Measurements from ENCODE around the gene GAP43.

Gene GAP43

GRCh38 chr3:115698851-115699591 lies 75.7 kb downstream of the GAP43 start:
- no peak overlapping the region for H3K27ac ChIP-seq
- H3K9me3 ChIP-seq: peaks cover 0 to 5% (median 0%) of the 10 kb centered on the region in 3 donors
- no peaks in the 10 kb centered on the region for H3K36me3 ChIP-seq
- TF ChIP-seq CTCF (IDR thresholded peaks at IDR 0.05): no peak
- intact Hi-C loops (cut with DNase I; ENCODE audit: low total_unique reads): loop anchor here (5.0 kb wide), 1 partner anchor 1317 kb away; no protein-coding TSS in a partner anchor
- no peak overlapping the region for H3K4me3 ChIP-seq
- H3K4me1 ChIP-seq: peaks cover 0 to 25% (median 11%) of the 10 kb centered on the region in 4 donors
- DNase-seq: no peak
- no peaks in the 10 kb centered on the region for H3K27me3 ChIP-seq

- peak overlapping the region in 1 of 2 donors; percentile 53 for H3K27ac ChIP-seq
- H3K4me3 ChIP-seq: no peak overlapping the region
- no peaks in the 10 kb centered on the region for H3K36me3 ChIP-seq
- H3K4me1 ChIP-seq: peaks cover 0 to 32% (median 13%) of the 10 kb centered on the region in 4 donors
- TF ChIP-seq CTCF (IDR thresholded peaks at IDR 0.05): no peak
- H3K9me3 ChIP-seq: peaks cover 0 to 5% (median 0%) of the 10 kb centered on the region in 3 donors
- H3K27me3 ChIP-seq: no peaks in the 10 kb centered on the region
- DNase-seq: no peak
- intact Hi-C loops (cut with DNase I; ENCODE audit: low total_unique reads): loop anchor here (5.0 kb wide), 1 partner anchor 1317 kb away; no protein-coding TSS in a partner anchor
Measured at GRCh38 chr3:115699706-115700105, 76.4 kb downstream of the GAP43 start.

GRCh38 chr3:115702598-115702997 lies 79.3 kb downstream of the GAP43 start:
- H3K9me3 ChIP-seq: peaks cover 0 to 5% (median 0%) of the 10 kb centered on the region in 3 donors
- H3K27ac ChIP-seq: no peak overlapping the region
- H3K4me3 ChIP-seq: no peak overlapping the region
- no peaks in the 10 kb centered on the region for H3K27me3 ChIP-seq
- TF ChIP-seq CTCF (IDR thresholded peaks at IDR 0.05): no peak
- no peak for DNase-seq
- H3K36me3 ChIP-seq: no peaks in the 10 kb centered on the region
- H3K4me1 ChIP-seq: peaks cover 0 to 50% (median 16%) of the 10 kb centered on the region in 4 donors
- intact Hi-C loops (cut with DNase I; ENCODE audit: low total_unique reads): no loop called here

- no peak for TF ChIP-seq CTCF (IDR thresholded peaks at IDR 0.05)
- intact Hi-C loops (cut with DNase I; ENCODE audit: low total_unique reads): no loop called here
- H3K4me1 ChIP-seq: peaks cover 0 to 43% (median 10%) of the 10 kb centered on the region in 4 donors
- DNase-seq: no peak
- no peaks in the 10 kb centered on the region for H3K27me3 ChIP-seq
- peak overlapping the region in 1 of 2 donors; percentile 13 for H3K27ac ChIP-seq
- no peaks in the 10 kb centered on the region for H3K36me3 ChIP-seq
- peaks cover 0 to 5% (median 0%) of the 10 kb centered on the region in 3 donors for H3K9me3 ChIP-seq
- H3K4me3 ChIP-seq: no peak overlapping the region
Measured at GRCh38 chr3:115704661-115705338, 81.5 kb downstream of the GAP43 start.

- no peak overlapping the region for H3K27ac ChIP-seq
- intact Hi-C loops (cut with DNase I; ENCODE audit: low total_unique reads): no loop called here
- H3K9me3 ChIP-seq: peaks cover 0 to 5% (median 0%) of the 10 kb centered on the region in 3 donors
- peaks cover 0 to 36% (median 5%) of the 10 kb centered on the region in 4 donors for H3K4me1 ChIP-seq
- H3K36me3 ChIP-seq: no peaks in the 10 kb centered on the region
- no peak overlapping the region for H3K4me3 ChIP-seq
- no peak for DNase-seq
- H3K27me3 ChIP-seq: no peaks in the 10 kb centered on the region
- no peak for TF ChIP-seq CTCF (IDR thresholded peaks at IDR 0.05)
Measured at GRCh38 chr3:115706311-115706829, 83.1 kb downstream of the GAP43 start.

All from tibial artery (tissue), 4 donors.